Fibroblast of lung (primary cell): ENCODE measurements around the gene PSMG3. TPM values are rescaled to one million over a fixed set of nuclear protein-coding genes. Genes with fewer than 3 reads are reported as not detected.

ENCODE experiments used
- DNase-seq, 2 donors: peaks; one replicate each; pipeline versions ENCODE4 v3.0.0 to v3.0.0-alpha.2; 2010; ENCODE audit warnings: low read depth in 2 of 2
- H2AFZ ChIP-seq: 2 replicates; pipeline ENCODE4 v1.5.1; 2012; ENCODE audit warnings: low read length, control low read depth, inconsistent platforms
- H3K27ac ChIP-seq: 2 replicates; pipeline ENCODE4 v1.5.1; 2011; ENCODE audit warnings: low read length, control low read depth; ENCODE audit not compliant: insufficient read depth
- H3K27me3 ChIP-seq: 2 replicates; pipeline ENCODE4 v1.5.1; 2011; ENCODE audit warnings: mild to moderate bottlenecking, low read length; ENCODE audit not compliant: control insufficient read depth, insufficient read depth
- H3K36me3 ChIP-seq: 2 replicates; pipeline ENCODE4 v1.5.1; 2011; ENCODE audit warnings: low read length; ENCODE audit not compliant: control insufficient read depth, insufficient read depth
- H3K4me1 ChIP-seq: 2 replicates; pipeline ENCODE4 v1.5.1; 2011; ENCODE audit warnings: low read length; ENCODE audit not compliant: control insufficient read depth, insufficient read depth; ENCODE audit errors: extremely low read depth
- H3K4me2 ChIP-seq: 2 replicates; pipeline ENCODE4 v1.5.1; 2011; ENCODE audit warnings: low read length, control low read depth; ENCODE audit not compliant: insufficient read depth; ENCODE audit errors: extremely low read depth
- H3K4me3 ChIP-seq, 4 experiments: fragments of 200-600 bp in 1 of 4; sonication (generic) in 1 of 4; replicated peaks in 1 of 4; 2 replicates each; pipeline ENCODE4 v1.5.1; 2011 to 2016; ENCODE audit warnings: low read length in 4 of 4, low read depth in 3 of 4, mild to moderate bottlenecking in 3 of 4, control low read depth in 2 of 4, inconsistent platforms in 1 of 4, mixed read lengths in 1 of 4; ENCODE audit not compliant: insufficient read depth in 1 of 4; ENCODE audit errors: control extremely low read depth in 1 of 4
- H3K79me2 ChIP-seq: 2 replicates; pipeline ENCODE4 v1.5.1; 2012; ENCODE audit warnings: mild to moderate bottlenecking, low read length, inconsistent platforms; ENCODE audit not compliant: control insufficient read depth, insufficient read depth
- H3K9ac ChIP-seq: 2 replicates; pipeline ENCODE4 v1.5.1; 2011; ENCODE audit warnings: mild to moderate bottlenecking, low read length, control low read depth; ENCODE audit not compliant: insufficient read depth
- H3K9me3 ChIP-seq: 2 replicates; pipeline ENCODE4 v1.5.1; 2012; ENCODE audit warnings: low read depth, low read length; ENCODE audit not compliant: control insufficient read depth, insufficient read depth
- H4K20me1 ChIP-seq: 2 replicates; pipeline ENCODE4 v1.5.1; 2011; ENCODE audit warnings: low read length; ENCODE audit not compliant: control insufficient read depth, insufficient read depth; ENCODE audit errors: extremely low read depth
- EZH2 ChIP-seq: IDR thresholded peaks from 2 replicates; pipeline ENCODE4 v1.5.1; 2012; ENCODE audit warnings: low read length, control low read depth, mild to moderate bottlenecking; ENCODE audit errors: missing control alignments
- polyA plus RNA-seq, 2 donors: library from polyadenylated mRNA; depleted of rRNA in 1 of 2; stranded (reverse) in 1 of 2; unstranded in 1 of 2; fragments of >200 nt; gene quantifications; 2 replicates each; pipeline ENCODE4 v1.2.1, GENCODE V29; 2011 to 2012; ENCODE audit warnings: missing spikeins in 1 of 2
- total RNA-seq: library from RNA; depleted of rRNA; stranded (reverse); fragments of >200 nt; gene quantifications from 2 replicates; pipeline ENCODE4 v1.2.1, GENCODE V29; 2014
- TF ChIP-seq, protein P1 (sequence below), 2 donors: IDR thresholded peaks in 1 of 2; conservative IDR thresholded peaks in 1 of 2; 1 replicate in 1 of 2; 2 replicates in 1 of 2; pipeline ENCODE4 v1.5.1; 2011 to 2012; ENCODE audit warnings: low read length in 2 of 2, control low read depth in 1 of 2, inconsistent platforms in 1 of 2, low read depth in 1 of 2, mild to moderate bottlenecking in 1 of 2

The PSMG3 gene
- total and polyA plus RNA-seq, 2 donors (not counting 1 experiment from before 2014, with no cell fraction given) = 19.3 to 24.6 TPM

DNA sequence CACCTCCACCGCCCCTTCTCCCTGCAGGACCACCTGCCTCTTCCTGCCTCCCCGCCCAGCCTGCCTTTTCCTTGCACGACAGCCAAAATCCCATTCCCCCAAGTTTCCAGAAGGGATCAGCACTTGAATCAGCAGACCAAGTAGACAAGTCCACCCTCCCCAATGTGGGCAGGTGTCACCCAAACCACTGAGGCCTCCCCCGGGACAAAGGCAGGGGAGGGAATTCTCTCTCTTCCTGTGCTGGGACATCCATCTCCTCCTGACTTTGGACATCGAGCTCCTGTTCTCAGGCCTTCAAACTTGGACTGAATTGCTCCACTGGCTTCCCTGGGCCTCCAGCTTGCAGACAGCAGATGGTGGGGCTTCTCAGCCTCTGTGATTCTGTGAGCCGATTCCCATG is 21.6 kb upstream of the PSMG3 start:
- Histone ChIP-seq H3K9ac (no peak overlapping the region), H3K4me1 (no peaks in the 10 kb centered on the region), H4K20me1 (no peaks in the 10 kb centered on the region), H3K27ac (no peak overlapping the region), H3K36me3 (no peaks in the 10 kb centered on the region), H3K4me2 (no peak overlapping the region), H3K9me3 (no peaks in the 10 kb centered on the region), H3K79me2 (no peaks in the 10 kb centered on the region), H2AFZ (no peak overlapping the region), H3K4me3 (no peak overlapping the region), H3K27me3 (peaks cover 42% of the 10 kb centered on the region)
- TF ChIP-seq EZH2 = no peak
- TF ChIP-seq, protein P1, sequence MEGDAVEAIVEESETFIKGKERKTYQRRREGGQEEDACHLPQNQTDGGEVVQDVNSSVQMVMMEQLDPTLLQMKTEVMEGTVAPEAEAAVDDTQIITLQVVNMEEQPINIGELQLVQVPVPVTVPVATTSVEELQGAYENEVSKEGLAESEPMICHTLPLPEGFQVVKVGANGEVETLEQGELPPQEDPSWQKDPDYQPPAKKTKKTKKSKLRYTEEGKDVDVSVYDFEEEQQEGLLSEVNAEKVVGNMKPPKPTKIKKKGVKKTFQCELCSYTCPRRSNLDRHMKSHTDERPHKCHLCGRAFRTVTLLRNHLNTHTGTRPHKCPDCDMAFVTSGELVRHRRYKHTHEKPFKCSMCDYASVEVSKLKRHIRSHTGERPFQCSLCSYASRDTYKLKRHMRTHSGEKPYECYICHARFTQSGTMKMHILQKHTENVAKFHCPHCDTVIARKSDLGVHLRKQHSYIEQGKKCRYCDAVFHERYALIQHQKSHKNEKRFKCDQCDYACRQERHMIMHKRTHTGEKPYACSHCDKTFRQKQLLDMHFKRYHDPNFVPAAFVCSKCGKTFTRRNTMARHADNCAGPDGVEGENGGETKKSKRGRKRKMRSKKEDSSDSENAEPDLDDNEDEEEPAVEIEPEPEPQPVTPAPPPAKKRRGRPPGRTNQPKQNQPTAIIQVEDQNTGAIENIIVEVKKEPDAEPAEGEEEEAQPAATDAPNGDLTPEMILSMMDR (conservative IDR thresholded peaks at IDR 0.05 in 1 of 2, IDR thresholded peaks at IDR 0.05 in 1 of 2; ENCODE audit: low read depth in 1 of 2, low read length in 2 of 2) = no peak
- no peak for DNase-seq

DNA sequence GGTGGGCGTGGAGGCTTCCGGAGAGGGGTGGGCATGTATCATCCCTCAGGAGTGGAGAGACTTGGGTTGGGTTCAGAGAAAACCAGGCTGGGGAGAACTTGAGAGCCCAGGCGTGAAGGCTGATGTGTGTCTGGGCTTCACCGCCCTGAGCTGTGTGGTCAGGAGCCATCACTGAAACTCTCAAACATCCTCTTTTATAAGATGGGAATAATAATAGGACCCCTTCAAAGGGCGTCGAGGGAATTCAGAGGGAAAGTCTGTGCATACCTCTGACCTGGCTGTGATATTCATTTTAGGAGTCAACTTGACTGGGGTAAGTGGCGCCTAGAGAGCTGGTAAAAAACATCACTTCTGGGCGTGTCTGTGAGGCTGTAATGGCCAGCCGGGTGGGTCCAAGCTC is 21.1 kb upstream of the PSMG3 start:
- Histone ChIP-seq H3K9me3 (no peaks in the 10 kb centered on the region), H3K36me3 (no peaks in the 10 kb centered on the region), H4K20me1 (no peaks in the 10 kb centered on the region), H2AFZ (no peak overlapping the region), H3K27ac (no peak overlapping the region), H3K79me2 (no peaks in the 10 kb centered on the region), H3K4me2 (no peak overlapping the region), H3K9ac (no peak overlapping the region), H3K27me3 (peaks cover 37% of the 10 kb centered on the region), H3K4me3 (no peak overlapping the region), H3K4me1 (no peaks in the 10 kb centered on the region)
- TF ChIP-seq, protein P1 (conservative IDR thresholded peaks at IDR 0.05 in 1 of 2, IDR thresholded peaks at IDR 0.05 in 1 of 2; ENCODE audit: low read depth in 1 of 2, low read length in 2 of 2) = no peak
- TF ChIP-seq EZH2 = no peak
- DNase-seq = no peak

DNA sequence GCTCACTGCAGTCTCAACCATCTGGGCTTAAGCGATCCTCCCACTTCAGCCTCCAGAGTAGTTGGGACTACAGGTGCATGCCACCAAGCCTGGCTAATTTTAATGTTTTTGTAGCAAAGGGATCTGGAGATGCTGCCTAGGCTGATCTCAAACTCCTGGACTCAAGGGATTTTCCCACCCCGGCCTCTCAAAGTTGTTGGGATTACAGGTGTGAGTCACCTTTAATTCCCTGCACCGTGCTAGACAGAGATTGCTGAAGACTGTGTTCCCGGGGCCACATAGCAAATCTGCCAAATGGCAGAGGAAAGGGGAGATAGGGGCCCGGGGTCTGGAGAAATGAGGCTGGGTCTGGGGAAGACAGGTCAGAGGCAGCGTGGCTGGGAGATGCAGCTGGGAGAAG is 20.6 kb upstream of the PSMG3 start:
- H3K27ac ChIP-seq = no peak overlapping the region
- no peak for DNase-seq
- H3K9me3 ChIP-seq = no peaks in the 10 kb centered on the region
- no peak overlapping the region for H2AFZ ChIP-seq
- no peaks in the 10 kb centered on the region for H4K20me1 ChIP-seq
- no peak overlapping the region for H3K4me2 ChIP-seq
- no peak for TF ChIP-seq EZH2
- TF ChIP-seq, protein P1 (conservative IDR thresholded peaks at IDR 0.05 in 1 of 2, IDR thresholded peaks at IDR 0.05 in 1 of 2; ENCODE audit: low read depth in 1 of 2, low read length in 2 of 2) = no peak
- no peak overlapping the region for H3K9ac ChIP-seq
- H3K27me3 ChIP-seq = peaks cover 33% of the 10 kb centered on the region
- H3K4me1 ChIP-seq = no peaks in the 10 kb centered on the region
- H3K79me2 ChIP-seq = no peaks in the 10 kb centered on the region
- H3K36me3 ChIP-seq = no peaks in the 10 kb centered on the region
- H3K4me3 ChIP-seq = no peak overlapping the region
